CD4-positive, alpha-beta T cell (primary cell): ENCODE data around the gene OASL. TPM values are rescaled to one million over a fixed set of nuclear protein-coding genes. Genes with fewer than 3 reads are reported as not detected.

Experiments
- ATAC-seq: fragments of 200-7000 bp; cut with Tn5 transposase; one replicate; pipeline ENCODE4 v1.10.0; 2022; ENCODE audit warnings: mild to moderate bottlenecking; ENCODE audit not compliant: poor library complexity
- CTCF ChIA-PET: fragments of 350-600 bp; sonication (Branson Sonifier 250); formaldehyde crosslinking; loops from one replicate; lab custom pipeline; 2021; ENCODE audit warnings: antibody characterized with exemption, inconsistent platforms; lab: Charles Lee
- POLR2A ChIA-PET: fragments of 350-600 bp; sonication (Branson Sonifier 250); formaldehyde crosslinking; loops from one replicate; lab custom pipeline; 2021; ENCODE audit warnings: antibody characterized with exemption, inconsistent platforms; lab: Charles Lee
- DNase-seq, 14 experiments: peaks; one replicate each; pipeline ENCODE4 v3.0.0-alpha.2; 2013 to 2020; ENCODE audit warnings: mixed read lengths in 2 of 14
- H3K27ac ChIP-seq, 2 donors: one replicate each; pipeline versions ENCODE4 v1.5.1 to v1.7.0; 2013; ENCODE audit warnings: low read length in 2 of 2, low read depth in 1 of 2, mild to moderate bottlenecking in 1 of 2
- H3K27me3 ChIP-seq, 2 experiments: 1 replicate in 1 of 2; 2 replicates in 1 of 2; pipeline versions ENCODE4 v1.6.1 to v1.7.0; 2013; ENCODE audit warnings: low read length in 2 of 2, control low read depth in 1 of 2, mild to moderate bottlenecking in 1 of 2, moderate library complexity in 1 of 2; ENCODE audit not compliant: insufficient read depth in 2 of 2, control insufficient read depth in 1 of 2
- H3K36me3 ChIP-seq: one replicate; pipeline ENCODE4 v1.6.1; 2013; ENCODE audit warnings: low read length, control low read depth; ENCODE audit not compliant: insufficient read depth
- H3K4me1 ChIP-seq: one replicate; pipeline ENCODE4 v1.6.1; 2013; ENCODE audit warnings: low read length, control low read depth; ENCODE audit not compliant: insufficient read depth
- H3K4me3 ChIP-seq: one replicate; pipeline ENCODE4 v1.5.1; 2013; ENCODE audit warnings: mild to moderate bottlenecking, low read length, moderate library complexity
- H3K9me3 ChIP-seq, 2 experiments: 1 replicate in 1 of 2; 2 replicates in 1 of 2; pipeline versions ENCODE4 v1.6.1 to v1.7.0; 2013; ENCODE audit warnings: low read length in 2 of 2, mild to moderate bottlenecking in 2 of 2, control low read depth in 1 of 2, moderate library complexity in 1 of 2; ENCODE audit not compliant: control insufficient read depth in 1 of 2, insufficient read depth in 1 of 2
- H3K27ac Mint-ChIP-seq: one replicate; pipeline ENCODE4 v1.8.0; 2020; ENCODE audit warnings: mixed read lengths
- H3K27me3 Mint-ChIP-seq: one replicate; pipeline ENCODE4 v1.8.0; 2021; ENCODE audit warnings: mixed read lengths
- H3K36me3 Mint-ChIP-seq: one replicate; pipeline ENCODE4 v1.8.0; 2021; ENCODE audit warnings: low read depth, mixed read lengths
- H3K4me1 Mint-ChIP-seq: one replicate; pipeline ENCODE4 v1.8.0; 2021; ENCODE audit warnings: low read depth, mixed read lengths
- H3K4me3 Mint-ChIP-seq: one replicate; pipeline ENCODE4 v1.8.0; 2020; ENCODE audit warnings: mild to moderate bottlenecking, mixed read lengths
- H3K9me3 Mint-ChIP-seq: one replicate; pipeline ENCODE4 v1.8.0; 2020; ENCODE audit warnings: mixed read lengths
- CTCF ChIP-seq: fragments of 200-600 bp; IDR thresholded peaks from one replicate; pipeline ENCODE4 v1.8.0; 2022; ENCODE audit warnings: antibody characterized with exemption, mild to moderate bottlenecking
- intact Hi-C, 2 experiments: fragments of 100-400 bp; cut with DNase I in 1 of 2; cut with micrococcal nuclease in 1 of 2; formaldehyde crosslinking; loops; one replicate each; pipeline versions ENCODE4 v1.15.1 to v1.9.0; 2023 to 2025; cut with DNase I, micrococcal nuclease
- total RNA-seq, 174 experiments: library from RNA in 2 of 174; stranded (reverse) in 2 of 174; gene quantifications; one replicate each; pipeline ENCODE4 v1.2.3 and lab custom pipeline; 2021 to 2026

OASL gene
- total RNA-seq, 2 experiments from 2014 or later = 33.0 to 34.7 TPM

GRCh38 chr12:121015825-121016766, 22.9 kb downstream of the OASL start, which contains the start of gene C12orf43:
TSS of gene C12orf43 (minus strand) at chr12:121016487. CDS start at chr12:121016474, 13 bp downstream.
- ChIA-PET POLR2A (interaction anchor here (1.1 to 1.4 kb wide), 4 partner anchors 11 to 44 kb away, joined by 3 to 5 read pairs (median 3); partner anchors contain the start of gene OASL), CTCF (interaction anchor here (0.7 to 2.4 kb wide), 4 partner anchors 20 to 80 kb away, joined by 3 to 9 read pairs (median 3); no protein-coding TSS in a partner anchor)
- no peaks in the 10 kb centered on the region for H3K9me3 ChIP-seq
- peaks cover 26% of the 10 kb centered on the region for H3K36me3 ChIP-seq
- DNase-seq = peak; percentile 84 to 95 (median 90)
- no peaks in the 10 kb centered on the region for H3K9me3 Mint-ChIP-seq
- H3K27ac Mint-ChIP-seq = peak within 1 kb of the TSS; percentile 82
- H3K4me1 Mint-ChIP-seq = peaks cover 16% of the 10 kb centered on the region
- H3K36me3 Mint-ChIP-seq = peaks cover 31% of the 10 kb centered on the region
- ATAC-seq = peak; percentile 99
- no peaks in the 10 kb centered on the region for H3K27me3 ChIP-seq
- peaks cover 11% of the 10 kb centered on the region for H3K4me1 ChIP-seq
- peak within 1 kb of the TSS; percentile 73 to 74 for H3K27ac ChIP-seq
- peak within 1 kb of the TSS; percentile 90 for H3K4me3 Mint-ChIP-seq
- H3K27me3 Mint-ChIP-seq = no peaks in the 10 kb centered on the region
- intact Hi-C loops = loop anchor here (2.0 to 10.0 kb wide), 5 partner anchors 23 to 571 kb away; partner anchors contain the start of genes GATC (in 1 of the 2), MLEC (in 1 of the 2), OASL (in 1 of the 2) and TRIAP1 (in 1 of the 2)
- H3K4me3 ChIP-seq = peak within 1 kb of the TSS; percentile 74
- TF ChIP-seq CTCF = no peak

GRCh38 chr12:121013715-121014114, 25.3 kb downstream of the OASL start:
- H3K36me3 ChIP-seq = peaks cover 38% of the 10 kb centered on the region
- no peak overlapping the region for H3K4me3 ChIP-seq
- no peak overlapping the region for H3K27ac Mint-ChIP-seq
- DNase-seq (no peak), ATAC-seq (no peak)
- CTCF ChIA-PET = no interaction called here
- intact Hi-C loops = loop anchor here (10.0 kb wide), 2 partner anchors 81 to 569 kb away; partner anchors contain the start of genes GATC (in 1 of the 2) and TRIAP1 (in 1 of the 2)
- no peaks in the 10 kb centered on the region for H3K9me3 ChIP-seq
- POLR2A ChIA-PET = no interaction called here
- H3K4me1 Mint-ChIP-seq = peaks cover 16% of the 10 kb centered on the region
- H3K4me3 Mint-ChIP-seq = peak overlapping the region; percentile 61
- no peaks in the 10 kb centered on the region for H3K27me3 Mint-ChIP-seq
- no peak overlapping the region for H3K27ac ChIP-seq
- no peaks in the 10 kb centered on the region for H3K27me3 ChIP-seq
- no peak for TF ChIP-seq CTCF
- no peaks in the 10 kb centered on the region for H3K9me3 Mint-ChIP-seq
- H3K4me1 ChIP-seq = peaks cover 11% of the 10 kb centered on the region
- H3K36me3 Mint-ChIP-seq = peaks cover 51% of the 10 kb centered on the region

GRCh38 chr12:121011820-121012219, 27.2 kb downstream of the OASL start:
- Mint-ChIP-seq H3K9me3 (no peaks in the 10 kb centered on the region), H3K27ac (no peak overlapping the region), H3K36me3 (peaks cover 69% of the 10 kb centered on the region), H3K4me1 (peaks cover 16% of the 10 kb centered on the region), H3K27me3 (no peaks in the 10 kb centered on the region), H3K4me3 (peak overlapping the region; percentile 25)
- CTCF ChIA-PET = no interaction called here
- Histone ChIP-seq H3K27ac (no peak overlapping the region), H3K9me3 (no peaks in the 10 kb centered on the region), H3K4me1 (peaks cover 11% of the 10 kb centered on the region), H3K36me3 (peaks cover 52% of the 10 kb centered on the region), H3K4me3 (no peak overlapping the region), H3K27me3 (no peaks in the 10 kb centered on the region)
- TF ChIP-seq CTCF = no peak
- DNase-seq (no peak), ATAC-seq (no peak)
- POLR2A ChIA-PET = no interaction called here
- intact Hi-C loops = loop anchor here (10.0 kb wide), 2 partner anchors 83 to 567 kb away; partner anchors contain the start of genes GATC (in 1 of the 2) and TRIAP1 (in 1 of the 2)
